ENCODE data around the gene YIPF5. TPM values are rescaled to one million over a fixed set of nuclear protein-coding genes. Genes with fewer than 3 reads are reported as not detected.

The YIPF5 gene
- total RNA-seq, 2 donors from 2014 or later, result 44.1 to 47.5 TPM

GRCh38 chr5:144134194-144134826, 36.1 kb downstream of the YIPF5 start:
- intact Hi-C loops (cut with DNase I), result no loop called here
- no peak for DNase-seq (ENCODE audit: low spot score)

DNA sequence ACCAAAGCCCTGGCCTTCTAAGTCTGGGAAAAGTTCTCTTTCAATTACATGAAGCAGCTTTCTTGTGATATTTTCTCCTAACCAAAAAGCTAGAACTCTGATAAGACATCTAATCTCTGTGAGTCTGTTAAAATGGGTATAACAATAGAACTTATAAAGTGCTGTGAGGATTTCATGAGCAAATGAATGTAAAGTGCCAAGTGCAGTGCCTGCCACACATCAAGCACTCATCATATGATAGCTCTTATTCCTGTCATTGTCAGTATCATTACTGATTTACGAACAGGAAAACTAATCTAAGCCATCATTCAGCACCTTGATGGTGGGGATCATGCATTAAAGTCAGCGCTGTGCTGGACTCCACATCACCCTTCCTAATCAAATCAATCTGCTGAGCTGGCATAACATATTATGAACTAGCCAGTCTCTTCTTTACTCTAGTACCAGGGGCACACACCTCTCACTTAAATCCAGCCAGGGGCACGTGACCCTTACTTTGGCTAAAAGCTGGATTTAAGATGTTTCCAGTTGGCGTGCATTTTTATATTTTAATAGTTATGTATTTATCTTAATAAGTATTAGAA, 37.3 kb downstream of the YIPF5 start:
- intact Hi-C loops (cut with DNase I), result no loop called here
- DNase-seq (ENCODE audit: low spot score), result no peak

- intact Hi-C loops (cut with DNase I), result no loop called here
- no peak for DNase-seq (ENCODE audit: low spot score)
These were observed 39.2 kb downstream of the YIPF5 start for GRCh38 chr5:144131261-144131660.

DNA sequence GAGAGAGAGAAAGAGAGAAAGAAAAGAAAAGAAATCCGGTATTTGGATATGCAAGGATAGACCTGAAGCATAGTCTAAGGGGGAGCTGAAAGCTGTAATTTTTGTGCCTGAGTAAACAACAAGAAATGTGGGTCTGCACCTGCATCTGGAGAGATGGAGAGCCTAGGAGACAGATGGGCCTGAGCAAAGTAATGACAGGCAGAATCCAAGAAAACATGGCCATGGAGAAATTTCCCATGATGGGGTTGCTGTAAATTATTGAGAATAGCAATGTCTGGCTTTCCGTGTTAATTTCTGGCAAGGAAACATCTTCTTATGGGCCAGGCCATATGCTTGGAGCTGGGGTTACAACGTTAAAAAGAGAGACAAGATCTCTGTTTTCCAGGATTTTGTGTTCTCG, 40.2 kb downstream of the YIPF5 start:
- intact Hi-C loops (cut with DNase I), result no loop called here
- DNase-seq (ENCODE audit: low spot score), result no peak

DNA sequence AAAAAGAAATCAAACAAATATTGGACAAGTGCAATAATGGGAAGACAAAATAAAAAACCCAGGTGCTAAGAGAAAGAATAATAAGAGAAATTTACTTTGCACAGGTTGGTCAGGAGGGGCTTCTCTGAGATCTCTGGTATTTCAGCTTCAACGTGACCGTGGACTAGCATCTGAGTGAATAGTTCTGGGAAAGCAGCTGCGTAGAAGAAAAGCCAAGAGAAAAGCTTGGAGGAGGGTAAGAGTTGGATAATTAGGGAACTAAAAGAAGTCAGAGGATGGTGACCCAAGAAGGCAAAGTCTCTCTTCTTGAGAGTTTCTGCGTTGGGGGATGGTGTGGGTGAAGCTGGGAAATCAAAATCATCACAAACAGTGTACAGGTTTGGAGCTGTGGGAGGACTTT, 41.6 kb downstream of the YIPF5 start:
- no peak for DNase-seq (ENCODE audit: low spot score)
- intact Hi-C loops (cut with DNase I), result no loop called here

- intact Hi-C loops (cut with DNase I), result no loop called here
- no peak for DNase-seq (ENCODE audit: low spot score)
These were observed 43.8 kb downstream of the YIPF5 start for GRCh38 chr5:144126707-144127106.

- intact Hi-C loops (cut with DNase I), result no loop called here
- DNase-seq (ENCODE audit: low spot score), result no peak
These were observed 45.2 kb downstream of the YIPF5 start for GRCh38 chr5:144125163-144125726.

GRCh38 chr5:144122641-144123040, 47.8 kb downstream of the YIPF5 start:
- no peak for DNase-seq (ENCODE audit: low spot score)
- intact Hi-C loops (cut with DNase I), result no loop called here

GRCh38 chr5:144122081-144122480, 48.4 kb downstream of the YIPF5 start:
- intact Hi-C loops (cut with DNase I), result no loop called here
- no peak for DNase-seq (ENCODE audit: low spot score)

DNA sequence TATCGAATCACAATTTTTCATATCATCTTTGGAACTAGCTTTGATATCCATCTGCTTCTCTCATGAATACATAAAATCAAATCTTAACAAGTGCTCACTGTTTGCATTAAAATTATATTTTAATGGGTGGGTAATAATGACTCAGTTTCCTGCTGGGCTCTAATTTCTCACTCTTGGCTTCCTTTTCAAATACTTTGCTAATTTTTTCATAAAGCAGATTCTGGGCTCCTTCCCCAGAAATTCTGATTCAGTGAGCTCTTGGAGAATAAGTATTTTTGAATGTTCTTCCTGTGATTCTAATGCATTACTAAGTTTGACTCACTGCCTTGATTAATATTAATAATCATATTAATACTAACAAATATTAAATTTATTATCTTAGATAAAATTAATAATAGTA, 48.9 kb downstream of the YIPF5 start:
- DNase-seq (ENCODE audit: low spot score), result no peak
- intact Hi-C loops (cut with DNase I), result no loop called here

- no peak for DNase-seq (ENCODE audit: low spot score)
- intact Hi-C loops (cut with DNase I), result no loop called here
These were observed 49.7 kb downstream of the YIPF5 start for GRCh38 chr5:144120661-144121180.

GRCh38 chr5:144117412-144117811, 53.0 kb downstream of the YIPF5 start:
- intact Hi-C loops (cut with DNase I), result loop anchor here in 1 of 2 donors (10.0 kb wide), 1 partner anchor 677 kb away; no protein-coding TSS in a partner anchor
- no peak for DNase-seq (ENCODE audit: low spot score)

- DNase-seq (ENCODE audit: low spot score), result no peak
- intact Hi-C loops (cut with DNase I), result loop anchor here in 1 of 2 donors (10.0 kb wide), 1 partner anchor 680 kb away; no protein-coding TSS in a partner anchor
These were observed 55.9 kb downstream of the YIPF5 start for GRCh38 chr5:144114571-144114970.

Other genes with a start within 250 kb of the YIPF5 start
- gene KCTD16, start 214 bp upstream of the YIPF5 start, total RNA-seq, result under 1 TPM; 0.24 to 0.46 TPM